HG03521 (cell line): ENCODE data around the gene CEMIP2.

Experiments
- ATAC-seq: cut with Tn5 transposase; IDR thresholded peaks from one replicate; pipeline ENCODE4 v1.9.1; 2021; ENCODE audit warnings: mild to moderate bottlenecking, moderate library complexity; ENCODE audit not compliant: unreplicated experiment

CEMIP2 gene

GRCh38 chr9:71747576-71747975 is 20.7 kb downstream of the CEMIP2 start:
- ATAC-seq, result no peak

GRCh38 chr9:71746758-71747125 is 21.6 kb downstream of the CEMIP2 start:
- ATAC-seq, result no peak

- ATAC-seq, result no peak
Observed at GRCh38 chr9:71746023-71746757, 22.1 kb downstream of the CEMIP2 start.

DNA sequence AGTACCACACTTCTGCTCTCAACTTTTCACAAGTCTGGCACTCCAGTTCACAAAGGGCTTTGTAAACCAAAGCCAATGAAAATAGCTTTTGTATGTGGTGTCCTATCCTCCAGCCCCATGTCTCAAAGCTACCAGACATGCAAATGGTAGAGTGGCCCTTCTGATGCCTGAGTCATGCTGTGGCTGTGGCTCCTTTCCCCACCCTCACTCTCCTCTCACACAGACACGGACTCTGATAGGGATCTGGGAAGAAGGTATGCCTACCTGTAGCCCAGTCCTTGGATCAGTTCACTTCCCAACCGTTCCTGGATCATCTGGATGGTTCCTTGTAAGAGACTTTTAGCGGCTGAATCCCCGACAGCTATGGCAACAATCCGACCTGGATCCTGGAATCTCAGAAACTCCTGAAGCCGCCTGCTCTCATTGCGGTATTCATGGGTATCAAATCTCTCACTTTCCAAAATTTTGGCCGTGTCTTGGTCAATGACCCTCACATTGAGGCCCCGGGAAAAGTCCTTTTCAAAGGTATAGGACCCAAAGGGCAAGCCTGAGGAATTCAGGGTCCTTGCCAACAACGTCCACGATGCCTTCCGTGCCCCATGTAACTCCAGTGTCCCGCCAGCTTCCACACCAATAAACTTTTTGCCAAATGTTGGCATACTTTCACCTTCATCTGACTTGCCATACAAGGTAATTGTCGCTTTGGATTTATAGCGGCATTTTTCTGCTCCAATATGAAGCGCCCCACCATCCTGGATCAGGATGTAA is 23.4 kb downstream of the CEMIP2 start:
- no peak for ATAC-seq

DNA sequence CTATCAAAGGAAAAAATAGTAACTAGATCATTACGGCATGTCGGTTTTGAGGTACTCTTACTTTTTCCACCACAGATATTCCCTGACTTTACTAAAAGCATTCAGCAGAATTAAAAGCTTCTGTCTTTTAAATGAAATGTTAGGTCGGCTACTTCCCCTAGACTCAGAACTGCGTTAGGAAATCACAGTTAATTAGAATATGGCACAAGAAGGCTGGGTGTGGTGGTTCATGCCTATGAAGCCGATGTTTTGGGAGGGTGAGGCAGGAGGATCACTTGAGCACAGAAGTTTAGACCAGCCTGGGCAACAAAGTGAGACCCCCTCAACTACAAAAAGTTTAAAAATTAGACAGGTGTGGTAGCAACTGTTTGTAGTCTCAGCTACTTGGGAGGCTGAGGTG is 24.4 kb downstream of the CEMIP2 start:
- ATAC-seq, result no peak

DNA sequence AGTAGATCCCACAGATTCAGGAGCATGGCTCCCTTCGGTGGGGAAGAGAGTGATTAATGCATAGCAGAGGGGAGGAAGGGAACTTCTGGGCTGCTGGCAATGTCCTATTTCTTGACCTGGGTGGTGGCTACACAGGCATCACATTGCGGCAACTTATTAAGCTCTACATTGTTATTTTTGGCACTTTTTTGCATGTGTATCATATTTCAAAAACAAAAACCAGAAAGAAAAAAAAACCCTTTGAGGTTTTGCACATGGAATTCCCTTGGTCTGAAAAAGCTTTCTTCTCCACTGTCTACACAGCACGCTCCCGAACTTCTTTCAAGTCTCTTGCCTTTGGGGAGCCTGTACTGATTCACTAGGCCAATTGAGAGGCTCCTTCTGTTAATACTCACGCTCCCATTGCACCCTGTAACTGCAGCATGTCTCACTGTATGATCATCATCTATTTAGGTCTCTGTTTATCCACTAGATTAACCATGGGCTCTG is 25.1 kb downstream of the CEMIP2 start:
- ATAC-seq, result no peak

- no peak for ATAC-seq
Observed at GRCh38 chr9:71742703-71743102, 25.6 kb downstream of the CEMIP2 start.

- ATAC-seq, result no peak
Observed at GRCh38 chr9:71741926-71742648, 26.2 kb downstream of the CEMIP2 start.

DNA sequence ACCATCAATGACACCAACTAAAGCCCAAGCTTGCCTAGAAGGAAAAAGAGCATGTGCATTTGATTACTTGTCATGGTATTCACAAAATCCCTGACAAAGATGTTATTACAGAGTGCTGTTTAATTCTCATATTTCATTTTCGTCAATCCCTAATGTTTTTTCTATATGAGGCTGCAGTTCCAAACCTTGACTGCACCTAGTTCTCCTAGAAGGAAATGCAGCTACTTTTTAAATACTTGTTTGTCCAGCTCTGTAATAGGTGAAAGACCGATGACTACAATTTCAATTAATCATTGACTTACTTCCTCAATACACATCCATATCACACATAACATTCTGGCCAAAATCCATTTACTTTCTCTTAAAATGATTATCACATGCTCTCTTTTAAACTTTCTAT is 28.1 kb downstream of the CEMIP2 start:
- ATAC-seq, result no peak

DNA sequence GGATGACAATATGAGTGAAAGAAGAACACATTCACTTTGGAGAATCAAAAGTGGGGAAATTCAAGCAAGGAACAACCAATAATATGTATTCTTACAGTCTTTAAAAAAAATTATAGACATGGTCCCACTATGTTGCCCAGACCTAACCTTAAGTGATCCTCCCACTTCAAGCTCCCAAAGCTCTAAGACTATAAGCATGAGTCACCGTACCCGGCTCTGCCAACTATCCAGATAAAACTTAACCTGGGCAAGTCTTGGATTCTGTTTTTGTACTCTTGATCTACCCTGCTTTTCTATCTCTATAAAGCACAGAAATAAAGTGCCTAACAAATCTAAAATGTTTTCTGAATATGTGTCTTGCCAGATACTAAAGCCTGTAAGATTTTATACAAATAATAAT is 30.9 kb downstream of the CEMIP2 start:
- ATAC-seq, result no peak

DNA sequence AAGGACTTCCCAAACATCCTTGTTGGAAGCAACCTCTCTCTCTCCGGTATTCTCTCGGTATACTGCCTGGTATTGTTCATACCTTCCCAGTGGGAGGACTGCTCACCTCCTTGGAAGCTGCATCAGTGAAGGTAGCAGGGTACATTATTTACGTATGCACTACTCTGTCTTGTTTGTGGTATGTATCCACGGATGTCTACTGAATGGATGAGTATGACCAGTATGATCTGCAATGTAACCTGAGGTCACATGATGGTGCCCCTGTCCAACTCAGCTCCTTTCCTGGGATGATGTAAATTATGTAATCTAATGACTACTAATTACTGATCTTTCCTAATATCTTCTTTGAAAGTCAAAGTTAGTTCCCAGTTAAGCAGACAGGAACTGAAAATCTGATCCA is 32.1 kb downstream of the CEMIP2 start:
- no peak for ATAC-seq

DNA sequence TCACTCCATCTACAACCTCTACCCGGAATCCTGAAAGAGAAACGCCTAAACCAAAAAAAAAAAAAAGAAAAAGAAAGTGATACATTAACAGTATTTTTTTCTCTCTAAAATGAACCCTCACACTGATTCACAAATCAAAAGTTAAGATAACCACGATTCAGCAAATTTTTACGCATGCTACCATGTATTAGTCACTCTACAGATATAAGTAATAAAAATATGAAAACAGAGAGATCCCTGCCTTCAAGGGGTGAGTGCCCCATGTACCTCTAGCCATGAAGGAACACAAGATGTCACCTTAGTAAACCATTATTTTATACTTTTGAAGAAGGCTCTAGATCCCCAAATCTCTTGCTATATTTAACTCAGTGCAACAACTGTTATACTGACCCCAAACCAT is 33.4 kb downstream of the CEMIP2 start:
- no peak for ATAC-seq

DNA sequence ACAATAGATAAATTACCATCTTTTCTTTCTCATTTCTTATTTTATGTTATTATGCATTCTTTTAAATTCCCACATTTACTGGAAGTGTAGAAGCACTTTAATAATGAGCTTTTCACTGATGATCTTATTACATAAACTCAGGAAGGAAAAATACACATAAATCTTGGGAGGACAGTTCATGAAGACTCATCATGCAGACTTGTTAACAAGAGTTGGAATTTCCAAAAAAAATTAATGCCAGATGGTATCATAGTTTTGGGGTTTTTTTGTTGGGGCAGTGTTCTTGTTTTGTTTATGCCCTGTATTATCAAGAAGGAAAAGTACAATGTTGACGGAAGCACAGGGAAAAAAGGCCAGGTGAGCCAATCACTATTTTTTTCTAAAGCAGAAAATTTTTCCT is 35.1 kb downstream of the CEMIP2 start:
- no peak for ATAC-seq

- ATAC-seq, result no peak
Observed at GRCh38 chr9:71729816-71730526, 38.3 kb downstream of the CEMIP2 start.

DNA sequence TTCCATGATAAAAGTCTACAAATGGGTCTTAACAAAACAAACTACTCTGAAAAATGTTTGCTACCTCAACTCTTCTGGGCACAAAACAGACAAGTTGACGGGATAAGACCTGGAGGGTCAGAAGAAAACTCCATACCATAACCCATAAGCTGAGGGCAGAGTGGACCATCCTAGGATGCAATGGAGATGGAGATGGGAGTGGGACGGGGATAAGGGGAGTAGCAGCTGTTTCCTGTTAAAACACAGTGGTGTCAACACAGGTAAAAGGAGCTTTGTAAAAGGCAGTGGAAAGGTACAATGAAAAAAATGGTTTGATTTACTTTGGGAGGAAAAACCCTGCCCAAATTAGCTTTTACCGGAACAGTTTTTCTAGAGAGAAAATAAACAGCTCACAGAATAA is 41.6 kb downstream of the CEMIP2 start:
- ATAC-seq, result no peak

DNA sequence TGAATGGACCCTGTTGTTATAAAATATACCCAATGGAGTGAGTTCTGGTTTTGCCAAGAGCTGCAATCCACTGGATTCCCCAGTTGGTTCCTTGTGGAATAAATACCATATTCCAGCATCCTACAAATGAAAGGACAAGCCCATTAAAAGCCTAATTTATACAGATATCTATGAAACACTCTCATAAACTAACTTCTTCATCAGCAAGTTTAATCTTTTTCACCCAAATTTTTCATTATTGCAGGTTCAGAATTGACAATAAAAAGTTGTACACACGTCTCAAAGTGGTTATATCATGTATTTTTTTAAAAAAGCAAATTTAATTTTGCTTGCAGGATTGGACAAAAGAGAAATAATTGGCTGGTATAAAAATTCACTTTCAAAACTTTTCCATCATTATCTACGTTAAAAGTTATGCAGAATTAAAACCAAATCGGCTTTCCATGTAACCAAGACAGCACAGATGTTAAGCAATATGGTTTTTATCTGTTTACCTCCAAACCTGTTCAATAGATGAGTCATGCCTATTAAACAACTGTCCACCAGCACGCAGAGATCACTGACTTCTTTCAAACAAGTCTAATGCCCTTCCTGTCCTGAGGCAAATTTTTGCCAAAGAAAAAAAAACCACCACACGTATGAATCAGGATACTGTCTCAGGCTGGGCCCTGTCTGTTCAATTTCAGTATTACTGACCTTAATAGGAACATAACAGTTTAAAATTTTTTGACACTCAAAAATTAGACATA is 42.5 kb downstream of the CEMIP2 start:
- no peak for ATAC-seq

- ATAC-seq, result no peak
Observed at GRCh38 chr9:71721855-71722254, 46.5 kb downstream of the CEMIP2 start.

DNA sequence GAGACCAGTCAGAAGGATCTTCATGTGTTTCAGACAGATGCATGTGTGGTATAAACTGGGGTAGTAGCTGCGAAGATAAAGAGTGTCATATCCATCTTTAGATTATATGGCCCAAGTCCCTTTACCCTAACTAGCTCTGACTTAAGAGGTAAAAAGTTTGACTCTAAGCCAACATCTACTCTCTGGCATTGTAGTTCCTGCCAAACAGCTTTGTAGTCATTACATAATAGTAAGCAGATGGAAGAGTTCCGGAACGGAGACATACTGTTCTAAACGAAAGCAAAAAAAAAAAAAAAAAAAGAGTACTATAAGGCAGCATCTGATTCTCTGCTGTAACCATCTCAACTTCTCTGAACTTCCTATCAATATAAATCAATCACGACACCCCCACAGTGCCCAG is 48.8 kb downstream of the CEMIP2 start:
- no peak for ATAC-seq

- ATAC-seq, result no peak
Observed at GRCh38 chr9:71719088-71719487, 49.2 kb downstream of the CEMIP2 start.

DNA sequence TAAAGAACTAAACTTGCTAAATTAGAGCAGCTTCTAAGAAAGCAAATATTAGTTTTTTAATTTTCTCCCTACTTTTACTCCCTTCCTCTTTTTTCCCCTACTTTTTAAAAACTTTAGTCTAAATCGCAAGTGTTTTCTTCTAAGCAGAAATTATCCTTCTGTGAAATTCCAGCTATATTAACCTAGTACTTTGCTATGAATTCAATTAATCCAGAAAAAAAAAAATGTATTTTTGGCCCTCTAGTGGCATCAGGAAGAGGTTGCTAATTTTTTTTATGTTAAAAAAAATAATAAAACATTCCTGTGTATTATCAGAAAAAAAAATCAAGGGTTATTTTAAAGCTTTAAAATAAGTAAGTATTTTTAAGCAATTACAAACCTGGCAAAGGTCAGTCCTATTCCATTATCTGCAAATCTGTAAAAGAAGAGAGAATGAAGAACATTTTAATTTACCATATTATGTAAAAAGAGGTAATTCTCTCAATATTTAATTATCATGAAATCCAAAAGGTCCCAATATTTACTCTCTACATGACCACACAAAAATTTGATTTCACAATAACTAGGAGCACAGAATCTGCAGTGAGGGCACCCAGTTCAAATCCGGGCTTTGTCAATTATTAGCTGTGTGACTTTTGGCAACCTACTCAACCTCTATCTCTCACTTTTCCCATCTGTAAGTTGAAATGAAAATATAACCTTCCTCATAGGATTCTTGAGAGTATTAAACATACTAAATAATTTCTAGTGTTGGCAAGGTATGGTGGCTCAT is 52.0 kb downstream of the CEMIP2 start:
- no peak for ATAC-seq
